Activated CD4-positive, alpha-beta T cell treated with anti-CD3 and anti-CD28 coated beads, Interleukin-2, amount 50 U/mL, for 16 hours (primary cell): Measurements from ENCODE around the gene SUN2.

Experiments used
- DNase-seq: peaks from one replicate; pipeline ENCODE4 v3.0.0-alpha.2; 2020

Gene SUN2

DNA sequence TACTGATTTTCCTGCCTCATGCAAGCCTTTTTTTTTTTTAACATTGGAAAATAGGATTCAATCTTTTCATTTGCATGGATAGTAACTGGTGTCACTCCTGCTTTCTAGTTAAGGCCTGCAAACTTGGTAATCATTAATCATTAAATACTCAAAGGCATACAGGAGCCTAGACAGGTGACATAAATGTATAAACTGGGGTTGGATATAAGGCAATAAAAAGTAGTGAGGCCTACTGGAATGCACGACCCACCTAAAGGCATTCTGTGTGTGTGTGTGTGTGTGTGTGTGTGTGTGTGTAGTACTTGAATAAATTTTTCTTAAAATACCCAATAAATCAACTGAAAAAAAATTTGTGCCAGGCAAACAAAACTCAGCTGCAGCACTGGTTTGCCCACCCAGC lies 66.1 kb downstream of the SUN2 start:
- DNase-seq: no peak

DNA sequence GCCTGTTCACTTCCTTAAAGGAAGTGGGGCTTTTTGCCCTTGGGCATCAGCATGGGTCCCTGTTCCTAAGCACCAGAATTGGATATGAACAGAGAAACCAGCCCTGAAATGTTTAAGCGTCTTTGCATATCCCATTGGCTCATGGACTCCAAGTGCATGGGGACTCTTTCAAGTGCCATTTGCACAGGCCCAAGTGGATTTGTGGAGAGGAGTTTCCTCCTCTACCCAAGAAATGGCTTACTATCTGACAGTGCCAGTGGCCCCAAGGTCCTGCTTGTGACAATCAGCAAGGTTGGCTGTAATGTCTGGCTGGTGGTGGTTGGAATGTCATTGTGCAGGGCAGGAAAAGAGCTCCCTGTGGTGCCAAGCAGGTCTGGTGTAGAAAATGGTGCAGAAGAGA lies 70.0 kb downstream of the SUN2 start:
- no peak for DNase-seq

- DNase-seq: no peak
Observed at GRCh38 chr22:38684895-38685294, 70.9 kb downstream of the SUN2 start.
